Measurements from ENCODE around the gene SPSB2.

GRCh38 chr12:6914246-6914946 is 41.3 kb upstream of the SPSB2 start, which contains the start of gene ENO2:
- TF ChIP-seq CTCF (IDR thresholded peaks at IDR 0.05) (no peak), POLR2A (IDR thresholded peaks at IDR 0.05) (peak; percentile 35), EP300 (IDR thresholded peaks at IDR 0.05; ENCODE audit: low read depth) (no peak), POLR2AphosphoS5 (IDR thresholded peaks at IDR 0.05) (peak; percentile 9 to 56 (median 17))
